ENCODE measurements around the gene KRTAP9-4. TPM values are rescaled to one million over a fixed set of nuclear protein-coding genes. Genes with fewer than 3 reads are reported as not detected.
"Not testable (repeated sequence)": the region's sequence is repeated elsewhere in the genome, so short reads cannot be mapped to it uniquely, and the experiment has no call there.

KRTAP9-4 gene
- total RNA-seq, 1 donor from 2014 or later: not detected

- H3K4me3 Mint-ChIP-seq (ENCODE audit: unreplicated experiment): no peak overlapping the region
- no peaks in the 10 kb centered on the region for H3K27me3 Mint-ChIP-seq (ENCODE audit: unreplicated experiment)
- H3K9me3 Mint-ChIP-seq (ENCODE audit: unreplicated experiment): no peaks in the 10 kb centered on the region
- no peak for DNase-seq
- no peaks in the 10 kb centered on the region for H3K36me3 Mint-ChIP-seq (ENCODE audit: unreplicated experiment)
- H3K4me1 Mint-ChIP-seq (ENCODE audit: low read depth, unreplicated experiment): no peaks in the 10 kb centered on the region
- no peak overlapping the region for H3K27ac Mint-ChIP-seq (ENCODE audit: unreplicated experiment)
- no peak for TF ChIP-seq CTCF (IDR thresholded peaks at IDR 0.05; ENCODE audit: partially characterized antibody, unreplicated experiment)
Observed at GRCh38 chr17:41226051-41226450, 23.4 kb upstream of the KRTAP9-4 start.

- not testable (repeated sequence) for H3K4me1 Mint-ChIP-seq (ENCODE audit: low read depth, unreplicated experiment); H3K9me3 Mint-ChIP-seq (ENCODE audit: unreplicated experiment); H3K27ac Mint-ChIP-seq (ENCODE audit: unreplicated experiment); H3K4me3 Mint-ChIP-seq (ENCODE audit: unreplicated experiment); DNase-seq; H3K36me3 Mint-ChIP-seq (ENCODE audit: unreplicated experiment); H3K27me3 Mint-ChIP-seq (ENCODE audit: unreplicated experiment)
Observed at GRCh38 chr17:41226598-41227095, 22.8 kb upstream of the KRTAP9-4 start, which contains the start of gene KRTAP9-2. KRTAP9-2 (plus strand) TSS chr17:41226648; CDS start chr17:41226655, 7 bp downstream.

- H3K9me3 Mint-ChIP-seq (ENCODE audit: unreplicated experiment): peaks cover 4% of the 10 kb centered on the region
- no peak for DNase-seq
- H3K27ac Mint-ChIP-seq (ENCODE audit: unreplicated experiment): no peak overlapping the region
- no peaks in the 10 kb centered on the region for H3K36me3 Mint-ChIP-seq (ENCODE audit: unreplicated experiment)
- H3K27me3 Mint-ChIP-seq (ENCODE audit: unreplicated experiment): no peaks in the 10 kb centered on the region
- TF ChIP-seq CTCF (IDR thresholded peaks at IDR 0.05; ENCODE audit: partially characterized antibody, unreplicated experiment): no peak
- no peak overlapping the region for H3K4me3 Mint-ChIP-seq (ENCODE audit: unreplicated experiment)
- peaks cover 3% of the 10 kb centered on the region for H3K4me1 Mint-ChIP-seq (ENCODE audit: low read depth, unreplicated experiment)
Observed at GRCh38 chr17:41230094-41230493, 19.4 kb upstream of the KRTAP9-4 start.

GRCh38 chr17:41231731-41232130, 17.8 kb upstream of the KRTAP9-4 start:
- H3K4me3 Mint-ChIP-seq (ENCODE audit: unreplicated experiment): no peak overlapping the region
- no peaks in the 10 kb centered on the region for H3K27me3 Mint-ChIP-seq (ENCODE audit: unreplicated experiment)
- TF ChIP-seq CTCF (IDR thresholded peaks at IDR 0.05; ENCODE audit: partially characterized antibody, unreplicated experiment): no peak
- peaks cover 3% of the 10 kb centered on the region for H3K4me1 Mint-ChIP-seq (ENCODE audit: low read depth, unreplicated experiment)
- peaks cover 4% of the 10 kb centered on the region for H3K9me3 Mint-ChIP-seq (ENCODE audit: unreplicated experiment)
- DNase-seq: no peak
- no peaks in the 10 kb centered on the region for H3K36me3 Mint-ChIP-seq (ENCODE audit: unreplicated experiment)
- H3K27ac Mint-ChIP-seq (ENCODE audit: unreplicated experiment): no peak overlapping the region

- DNase-seq; H3K9me3 Mint-ChIP-seq (ENCODE audit: unreplicated experiment); H3K27me3 Mint-ChIP-seq (ENCODE audit: unreplicated experiment); H3K4me1 Mint-ChIP-seq (ENCODE audit: low read depth, unreplicated experiment); H3K36me3 Mint-ChIP-seq (ENCODE audit: unreplicated experiment); H3K4me3 Mint-ChIP-seq (ENCODE audit: unreplicated experiment): not testable (repeated sequence)
- peak within 1 kb of the TSS; percentile 24 for H3K27ac Mint-ChIP-seq (ENCODE audit: unreplicated experiment)
Observed at GRCh38 chr17:41232399-41233105, 16.9 kb upstream of the KRTAP9-4 start, which contains the start of gene KRTAP9-3. KRTAP9-3 (plus strand) TSS chr17:41232449; CDS start chr17:41232502, 53 bp downstream.

- H3K4me1 Mint-ChIP-seq (ENCODE audit: low read depth, unreplicated experiment): not testable (repeated sequence)
Observed at GRCh38 chr17:41237116-41237515, 12.4 kb upstream of the KRTAP9-4 start.

GRCh38 chr17:41237949-41238437, 11.5 kb upstream of the KRTAP9-4 start, which contains the start of gene KRTAP9-8:
KRTAP9-8 (plus strand) TSS chr17:41237999; CDS start chr17:41238052, 53 bp downstream.
- H3K4me1 Mint-ChIP-seq (ENCODE audit: low read depth, unreplicated experiment); H3K36me3 Mint-ChIP-seq (ENCODE audit: unreplicated experiment); H3K27me3 Mint-ChIP-seq (ENCODE audit: unreplicated experiment); H3K4me3 Mint-ChIP-seq (ENCODE audit: unreplicated experiment); H3K27ac Mint-ChIP-seq (ENCODE audit: unreplicated experiment): not testable (repeated sequence)
- H3K9me3 Mint-ChIP-seq (ENCODE audit: unreplicated experiment): peaks cover 17% of the 10 kb centered on the region
- peak; percentile 34 for DNase-seq

More at GRCh38 chr17:41237116-41237515, 12.4 kb upstream of the KRTAP9-4 start:
- H3K4me3 Mint-ChIP-seq (ENCODE audit: unreplicated experiment); H3K27me3 Mint-ChIP-seq (ENCODE audit: unreplicated experiment); H3K36me3 Mint-ChIP-seq (ENCODE audit: unreplicated experiment); DNase-seq; H3K27ac Mint-ChIP-seq (ENCODE audit: unreplicated experiment): not testable (repeated sequence)
- H3K9me3 Mint-ChIP-seq (ENCODE audit: unreplicated experiment): peaks cover 20% of the 10 kb centered on the region

- H3K4me3 Mint-ChIP-seq (ENCODE audit: unreplicated experiment); DNase-seq; H3K9me3 Mint-ChIP-seq (ENCODE audit: unreplicated experiment); H3K4me1 Mint-ChIP-seq (ENCODE audit: low read depth, unreplicated experiment); H3K27ac Mint-ChIP-seq (ENCODE audit: unreplicated experiment); H3K27me3 Mint-ChIP-seq (ENCODE audit: unreplicated experiment); H3K36me3 Mint-ChIP-seq (ENCODE audit: unreplicated experiment): not testable (repeated sequence)
Observed at GRCh38 chr17:41246995-41247787, 2.3 kb upstream of the KRTAP9-4 start.

Data from glutamatergic neuron (in vitro differentiated cells).